Measurements from ENCODE around the gene ZNF835. TPM values are rescaled to one million over a fixed set of nuclear protein-coding genes. Genes with fewer than 3 reads are reported as not detected.
"Not testable (repeated sequence)": the region's sequence is repeated elsewhere in the genome, so short reads cannot be mapped to it uniquely, and the experiment has no call there.

The ZNF835 gene
- total and polyA plus RNA-seq, 2 donors = 4.1 to 4.3 TPM

GRCh38 chr19:56681702-56682101 lies 10.1 kb upstream of the ZNF835 start:
- no peak for DNase-seq (ENCODE audit: extremely low spot score)
- no peaks in the 10 kb centered on the region for H3K36me3 ChIP-seq (ENCODE audit: insufficient read depth)
- H3K27ac ChIP-seq (ENCODE audit: low read depth) = no peak overlapping the region
- no peak overlapping the region for H3K4me3 ChIP-seq (ENCODE audit: low read depth, low read length)
- H3K4me1 ChIP-seq (ENCODE audit: insufficient read depth) = no peaks in the 10 kb centered on the region
- 62% methylated on average over 8 of the region's 8 CpGs for WGBS

DNA sequence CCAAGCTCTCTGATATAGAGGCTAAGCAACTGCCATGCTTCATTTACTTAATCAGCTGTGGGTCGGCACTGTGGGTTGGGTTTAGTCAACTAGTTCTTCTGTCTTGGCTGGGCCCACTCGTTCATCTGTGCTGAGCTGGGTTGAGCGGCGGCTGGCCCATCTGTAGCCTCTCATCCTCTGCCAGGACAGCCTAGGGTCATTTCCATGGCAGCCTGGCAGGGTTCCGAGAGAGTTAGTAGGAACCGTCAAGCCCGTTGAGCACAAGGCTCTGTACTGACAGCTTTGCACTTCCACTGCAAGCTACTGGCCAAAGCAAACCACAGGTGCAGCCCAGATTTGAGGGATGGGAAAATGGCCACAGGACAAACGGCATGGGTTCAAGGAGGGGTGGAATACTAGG lies 6.6 kb upstream of the ZNF835 start:
- Histone ChIP-seq H3K4me3 (ENCODE audit: low read depth, low read length) (no peak overlapping the region), H3K36me3 (ENCODE audit: insufficient read depth) (no peaks in the 10 kb centered on the region), H3K27ac (ENCODE audit: low read depth) (no peak overlapping the region), H3K4me1 (ENCODE audit: insufficient read depth) (no peaks in the 10 kb centered on the region)
- WGBS = 84% methylated on average over 8 of the region's 8 CpGs
- no peak for DNase-seq (ENCODE audit: extremely low spot score)

GRCh38 chr19:56672610-56673009 lies 1.1 kb upstream of the ZNF835 start:
- H3K4me3 ChIP-seq (ENCODE audit: low read depth, low read length); H3K27ac ChIP-seq (ENCODE audit: low read depth); H3K36me3 ChIP-seq (ENCODE audit: insufficient read depth); DNase-seq (ENCODE audit: extremely low spot score); H3K4me1 ChIP-seq (ENCODE audit: insufficient read depth): not testable (repeated sequence)
- 90% methylated on average over 2 of the region's 2 CpGs for WGBS

DNA sequence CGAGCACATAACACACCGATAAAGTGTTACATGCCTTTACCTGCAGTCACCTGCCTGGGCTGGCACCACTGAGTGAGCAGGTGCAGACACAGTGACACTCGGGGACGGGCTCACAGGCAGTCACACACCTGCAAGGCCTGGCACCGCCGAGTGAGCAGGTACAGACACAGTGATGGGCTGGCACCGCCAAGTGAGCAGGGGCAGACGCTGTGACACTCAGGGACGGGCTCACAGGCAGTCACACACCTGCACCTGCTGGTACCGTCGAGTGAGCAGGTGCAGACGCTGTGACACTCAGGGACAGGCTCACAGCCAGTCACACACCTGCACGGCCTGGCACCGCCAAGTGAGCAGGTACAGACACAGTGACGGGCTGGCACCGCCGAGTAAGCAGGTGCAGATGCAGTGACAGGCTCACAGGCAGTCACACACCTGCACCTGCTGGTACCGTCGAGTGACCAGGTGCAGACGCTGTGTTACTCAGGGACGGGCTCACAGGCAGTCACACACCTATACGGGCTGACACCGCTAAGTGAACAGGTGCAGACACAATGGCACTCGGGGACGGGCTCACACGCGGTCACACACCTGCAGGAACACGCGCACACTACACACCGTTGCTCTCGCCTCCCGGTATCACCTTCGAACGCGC lies 470 bp downstream of the ZNF835 start:
- Histone ChIP-seq H3K4me1 (ENCODE audit: insufficient read depth) (no peaks in the 10 kb centered on the region), H3K36me3 (ENCODE audit: insufficient read depth) (no peaks in the 10 kb centered on the region), H3K4me3 (ENCODE audit: low read depth, low read length) (peak overlapping the region; percentile 63), H3K27ac (ENCODE audit: low read depth) (no peak overlapping the region)
- WGBS = 31% methylated on average over 35 of the region's 35 CpGs
- DNase-seq (ENCODE audit: extremely low spot score) = no peak

DNA sequence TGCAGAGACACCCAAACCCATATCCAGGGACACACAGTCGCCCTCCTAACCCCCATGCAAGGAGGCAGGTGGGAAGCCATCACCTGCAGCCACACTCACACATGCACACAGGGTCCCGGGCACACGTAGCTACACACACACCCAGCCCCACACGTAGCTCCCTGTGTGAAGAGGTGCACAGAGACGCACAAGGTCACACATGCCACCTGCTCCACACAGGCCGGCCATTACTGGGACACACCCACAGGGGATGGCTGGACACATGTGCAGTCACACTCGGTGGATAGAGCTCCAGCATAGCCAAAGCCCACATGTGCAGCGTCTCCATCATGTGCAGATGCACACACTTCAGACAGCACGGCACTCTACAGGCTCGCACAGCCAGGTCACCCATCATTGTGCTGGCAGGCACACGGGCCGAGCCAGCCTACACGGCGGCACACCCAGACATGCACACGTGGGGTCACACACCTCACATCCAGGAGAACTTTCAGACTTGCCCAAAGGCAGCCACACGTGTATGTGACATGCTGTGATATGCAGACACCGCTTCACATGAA lies 1.1 kb downstream of the ZNF835 start:
- no peak overlapping the region for H3K27ac ChIP-seq (ENCODE audit: low read depth)
- H3K4me1 ChIP-seq (ENCODE audit: insufficient read depth) = no peaks in the 10 kb centered on the region
- 76% methylated on average over 17 of the region's 17 CpGs for WGBS
- DNase-seq (ENCODE audit: extremely low spot score) = no peak
- H3K36me3 ChIP-seq (ENCODE audit: insufficient read depth) = no peaks in the 10 kb centered on the region
- H3K4me3 ChIP-seq (ENCODE audit: low read depth, low read length) = no peak overlapping the region

- Histone ChIP-seq H3K4me3 (ENCODE audit: low read depth, low read length) (no peak overlapping the region), H3K27ac (ENCODE audit: low read depth) (no peak overlapping the region), H3K4me1 (ENCODE audit: insufficient read depth) (no peaks in the 10 kb centered on the region), H3K36me3 (ENCODE audit: insufficient read depth) (peaks cover 3% of the 10 kb centered on the region)
- no peak for DNase-seq (ENCODE audit: extremely low spot score)
- WGBS = 83% methylated on average over 9 of the region's 9 CpGs
Measured at GRCh38 chr19:56668676-56669075, 2.9 kb downstream of the ZNF835 start.

DNA sequence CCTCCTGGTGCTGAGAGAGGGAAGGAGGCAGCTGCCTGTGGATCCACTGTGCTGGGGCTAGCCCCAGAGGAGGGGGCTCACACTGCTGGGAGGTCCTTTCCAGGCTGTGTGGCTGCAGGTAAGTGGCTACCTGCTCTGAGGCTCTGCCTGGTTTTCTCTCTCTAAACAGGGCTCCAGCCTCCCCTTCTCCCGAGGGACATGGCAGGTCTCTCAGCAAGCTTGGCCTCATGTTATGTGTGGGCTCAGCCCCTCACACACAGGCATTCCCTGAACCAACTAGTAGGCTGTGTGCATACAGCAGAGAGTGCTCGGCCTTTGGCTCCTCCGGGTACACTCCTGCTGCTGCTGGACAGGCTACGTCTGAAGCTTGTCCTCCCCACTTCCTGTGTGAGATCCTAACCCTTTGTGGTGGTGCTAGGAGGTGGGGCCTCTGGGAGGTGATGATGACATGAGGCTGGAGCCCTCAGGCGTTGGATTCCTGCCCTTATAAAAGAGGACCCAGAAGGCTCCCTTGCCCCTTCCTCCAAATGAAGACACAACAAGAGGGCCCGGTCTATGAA lies 4.2 kb downstream of the ZNF835 start:
- 61% methylated on average over 6 of the region's 6 CpGs for WGBS

DNA sequence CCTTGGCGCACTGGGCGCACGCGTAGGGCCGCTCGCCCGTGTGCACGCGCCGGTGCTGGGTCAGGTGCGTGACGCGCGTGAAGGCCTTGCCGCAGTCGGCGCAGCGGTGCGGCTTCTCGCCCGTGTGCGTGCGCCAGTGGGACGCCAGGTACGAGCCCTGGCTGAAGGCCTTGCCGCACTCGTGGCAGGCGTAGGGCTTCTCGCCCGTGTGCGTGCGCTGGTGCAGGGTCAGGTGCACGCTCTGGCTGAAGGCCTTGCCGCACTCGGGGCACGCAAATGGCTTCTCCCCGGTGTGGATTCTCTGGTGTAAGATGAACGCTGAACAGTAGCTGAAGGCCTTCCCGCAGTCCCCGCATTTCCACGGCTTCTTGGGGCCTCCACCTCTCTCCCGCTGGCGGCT lies 7.0 kb downstream of the ZNF835 start:
- Histone ChIP-seq H3K27ac (ENCODE audit: low read depth) (no peak overlapping the region), H3K4me1 (ENCODE audit: insufficient read depth) (no peaks in the 10 kb centered on the region), H3K4me3 (ENCODE audit: low read depth, low read length) (no peak overlapping the region), H3K36me3 (ENCODE audit: insufficient read depth) (peaks cover 3% of the 10 kb centered on the region)
- WGBS = 83% methylated on average over 43 of the region's 43 CpGs
- DNase-seq (ENCODE audit: extremely low spot score) = no peak

More for the DNA sequence above, 4.2 kb downstream of the ZNF835 start:
- no peak for DNase-seq (ENCODE audit: extremely low spot score)
- H3K4me1 ChIP-seq (ENCODE audit: insufficient read depth) = no peaks in the 10 kb centered on the region
- no peak overlapping the region for H3K4me3 ChIP-seq (ENCODE audit: low read depth, low read length)
- peaks cover 3% of the 10 kb centered on the region for H3K36me3 ChIP-seq (ENCODE audit: insufficient read depth)
- H3K27ac ChIP-seq (ENCODE audit: low read depth) = no peak overlapping the region

DNA sequence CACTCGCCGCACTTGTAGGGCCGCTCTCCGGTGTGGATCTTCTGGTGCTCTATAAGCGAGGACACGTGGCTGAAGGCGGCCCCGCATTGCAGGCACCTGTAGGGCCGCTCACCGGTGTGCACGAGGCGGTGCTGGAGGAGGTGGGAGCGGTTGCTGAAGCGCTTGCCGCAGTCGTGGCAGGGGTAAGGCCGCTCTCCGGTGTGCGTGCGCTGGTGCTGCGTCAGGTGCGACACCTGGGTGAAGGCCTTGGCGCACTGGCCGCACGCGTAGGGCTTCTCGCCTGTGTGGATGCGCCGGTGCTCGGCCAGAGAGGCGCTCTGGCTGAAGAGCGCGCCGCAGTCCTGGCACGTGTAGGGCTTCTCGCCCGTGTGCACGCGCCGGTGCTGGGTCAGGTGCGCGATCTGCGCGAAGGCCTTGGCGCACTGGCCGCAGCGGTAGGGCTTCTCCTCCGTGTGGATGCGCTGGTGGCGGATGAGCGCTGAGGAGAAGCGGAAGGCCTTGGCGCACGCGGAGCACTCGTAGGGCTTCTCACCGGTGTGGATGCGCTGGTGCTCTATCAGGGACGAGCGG lies 7.5 kb downstream of the ZNF835 start:
- peaks cover 3% of the 10 kb centered on the region for H3K36me3 ChIP-seq (ENCODE audit: insufficient read depth)
- no peak overlapping the region for H3K27ac ChIP-seq (ENCODE audit: low read depth)
- DNase-seq (ENCODE audit: extremely low spot score) = no peak
- H3K4me1 ChIP-seq (ENCODE audit: insufficient read depth) = no peaks in the 10 kb centered on the region
- no peak overlapping the region for H3K4me3 ChIP-seq (ENCODE audit: low read depth, low read length)
- 80% methylated on average over 60 of the region's 60 CpGs for WGBS

GRCh38 chr19:56661248-56661647 lies 10.3 kb downstream of the ZNF835 start:
- DNase-seq (ENCODE audit: extremely low spot score) = no peak
- Histone ChIP-seq H3K4me1 (ENCODE audit: insufficient read depth) (no peaks in the 10 kb centered on the region), H3K27ac (ENCODE audit: low read depth) (no peak overlapping the region), H3K4me3 (ENCODE audit: low read depth, low read length) (no peak overlapping the region), H3K36me3 (ENCODE audit: insufficient read depth) (peaks cover 3% of the 10 kb centered on the region)
- 92% methylated on average over 3 of the region's 3 CpGs for WGBS

- no peak for DNase-seq (ENCODE audit: extremely low spot score)
- no peak overlapping the region for H3K27ac ChIP-seq (ENCODE audit: low read depth)
- no peaks in the 10 kb centered on the region for H3K4me1 ChIP-seq (ENCODE audit: insufficient read depth)
- H3K4me3 ChIP-seq (ENCODE audit: low read depth, low read length) = no peak overlapping the region
- H3K36me3 ChIP-seq (ENCODE audit: insufficient read depth) = peaks cover 3% of the 10 kb centered on the region
- 13% methylated on average over 32 of the region's 32 CpGs for WGBS
Measured at GRCh38 chr19:56660381-56661107, 11.0 kb downstream of the ZNF835 start.

GRCh38 chr19:56654151-56654550 lies 17.4 kb downstream of the ZNF835 start:
- H3K4me3 ChIP-seq (ENCODE audit: low read depth, low read length) = no peak overlapping the region
- H3K27ac ChIP-seq (ENCODE audit: low read depth) = no peak overlapping the region
- H3K4me1 ChIP-seq (ENCODE audit: insufficient read depth) = no peaks in the 10 kb centered on the region
- DNase-seq (ENCODE audit: extremely low spot score) = no peak
- WGBS = 67% methylated on average over 3 of the region's 3 CpGs
- no peaks in the 10 kb centered on the region for H3K36me3 ChIP-seq (ENCODE audit: insufficient read depth)

DNA sequence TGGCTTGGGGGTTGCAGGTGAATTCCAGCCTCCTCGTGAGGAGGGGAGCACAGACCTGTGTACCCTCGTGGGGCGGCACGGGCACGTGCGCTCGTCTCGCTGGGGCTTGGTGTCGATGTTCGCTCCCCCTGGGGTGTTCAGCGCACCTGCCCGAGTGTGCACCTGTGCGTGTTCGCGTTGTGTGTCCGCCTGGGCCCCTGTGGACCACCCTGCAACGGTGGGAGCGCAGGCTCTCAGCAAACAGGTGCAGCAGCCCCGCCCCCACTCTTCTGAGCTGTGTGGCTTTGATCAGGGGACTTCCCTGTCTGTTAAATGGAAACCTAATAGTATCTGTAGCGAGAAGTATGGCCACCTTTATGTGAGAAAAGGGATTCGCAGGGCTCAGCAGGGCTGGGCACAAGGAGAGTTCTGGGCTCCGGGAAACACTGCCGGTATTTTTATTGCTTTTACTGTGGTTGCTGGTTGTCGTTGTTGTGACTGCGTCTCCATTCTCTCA lies 28.0 kb downstream of the ZNF835 start:
- no peak for DNase-seq (ENCODE audit: extremely low spot score)
- Histone ChIP-seq H3K36me3 (ENCODE audit: insufficient read depth) (no peaks in the 10 kb centered on the region), H3K27ac (ENCODE audit: low read depth) (no peak overlapping the region), H3K4me3 (ENCODE audit: low read depth, low read length) (no peak overlapping the region), H3K4me1 (ENCODE audit: insufficient read depth) (no peaks in the 10 kb centered on the region)
- 11% methylated on average over 25 of the region's 25 CpGs for WGBS

Data from urinary bladder (tissue), 4 donors.